ENCODE measurements around the gene WDFY2.

WDFY2 gene

GRCh38 chr13:51814071-51814470 is 229.8 kb downstream of the WDFY2 start:
- Histone ChIP-seq H3K4me2 (ENCODE audit: low read depth, low read length, poor library complexity, severe bottlenecking) (no peak overlapping the region), H3K4me3 (ENCODE audit: insufficient read depth, low read length, poor library complexity, severe bottlenecking) (no peak overlapping the region), H3K27me3 (ENCODE audit: low read length) (no peaks in the 10 kb centered on the region), H3K79me2 (ENCODE audit: insufficient read depth, low read length) (no peaks in the 10 kb centered on the region), H3K27ac (ENCODE audit: low read depth, low read length) (no peak overlapping the region), H3K9me2 (replicated peaks; ENCODE audit: insufficient read depth, low read length) (no peaks in the 10 kb centered on the region), H2AFZ (ENCODE audit: low read depth, low read length, severe bottlenecking) (no peak overlapping the region), H4K20me1 (ENCODE audit: low read depth, low read length) (no peaks in the 10 kb centered on the region), H3K9me3 (ENCODE audit: insufficient read depth, low read length) (no peaks in the 10 kb centered on the region), H3F3A (ENCODE audit: insufficient read depth) (no peaks in the 10 kb centered on the region), H3K36me3 (ENCODE audit: low read length) (no peaks in the 10 kb centered on the region), H3K9ac (ENCODE audit: low read length) (no peak overlapping the region)
- TF ChIP-seq EZH2phosphoT487 (conservative IDR thresholded peaks at IDR 0.05; ENCODE audit: low read length) = no peak
- TF ChIP-seq, protein P1, sequence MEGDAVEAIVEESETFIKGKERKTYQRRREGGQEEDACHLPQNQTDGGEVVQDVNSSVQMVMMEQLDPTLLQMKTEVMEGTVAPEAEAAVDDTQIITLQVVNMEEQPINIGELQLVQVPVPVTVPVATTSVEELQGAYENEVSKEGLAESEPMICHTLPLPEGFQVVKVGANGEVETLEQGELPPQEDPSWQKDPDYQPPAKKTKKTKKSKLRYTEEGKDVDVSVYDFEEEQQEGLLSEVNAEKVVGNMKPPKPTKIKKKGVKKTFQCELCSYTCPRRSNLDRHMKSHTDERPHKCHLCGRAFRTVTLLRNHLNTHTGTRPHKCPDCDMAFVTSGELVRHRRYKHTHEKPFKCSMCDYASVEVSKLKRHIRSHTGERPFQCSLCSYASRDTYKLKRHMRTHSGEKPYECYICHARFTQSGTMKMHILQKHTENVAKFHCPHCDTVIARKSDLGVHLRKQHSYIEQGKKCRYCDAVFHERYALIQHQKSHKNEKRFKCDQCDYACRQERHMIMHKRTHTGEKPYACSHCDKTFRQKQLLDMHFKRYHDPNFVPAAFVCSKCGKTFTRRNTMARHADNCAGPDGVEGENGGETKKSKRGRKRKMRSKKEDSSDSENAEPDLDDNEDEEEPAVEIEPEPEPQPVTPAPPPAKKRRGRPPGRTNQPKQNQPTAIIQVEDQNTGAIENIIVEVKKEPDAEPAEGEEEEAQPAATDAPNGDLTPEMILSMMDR (IDR thresholded peaks at IDR 0.05; ENCODE audit: insufficient read depth, low read length, poor library complexity, severe bottlenecking) = no peak

GRCh38 chr13:51814825-51815650 is 230.8 kb downstream of the WDFY2 start:
- Histone ChIP-seq H3K4me3 (ENCODE audit: insufficient read depth, low read length, poor library complexity, severe bottlenecking) (no peak overlapping the region), H3K9me2 (replicated peaks; ENCODE audit: insufficient read depth, low read length) (no peaks in the 10 kb centered on the region), H2AFZ (ENCODE audit: low read depth, low read length, severe bottlenecking) (peak overlapping the region; percentile 81), H3K9ac (ENCODE audit: low read length) (no peak overlapping the region), H4K20me1 (ENCODE audit: low read depth, low read length) (no peaks in the 10 kb centered on the region), H3K27ac (ENCODE audit: low read depth, low read length) (no peak overlapping the region), H3K27me3 (ENCODE audit: low read length) (no peaks in the 10 kb centered on the region), H3K4me2 (ENCODE audit: low read depth, low read length, poor library complexity, severe bottlenecking) (peak overlapping the region; percentile 35), H3F3A (ENCODE audit: insufficient read depth) (no peaks in the 10 kb centered on the region), H3K79me2 (ENCODE audit: insufficient read depth, low read length) (no peaks in the 10 kb centered on the region), H3K36me3 (ENCODE audit: low read length) (no peaks in the 10 kb centered on the region), H3K9me3 (ENCODE audit: insufficient read depth, low read length) (no peaks in the 10 kb centered on the region)
- TF ChIP-seq EZH2phosphoT487 (conservative IDR thresholded peaks at IDR 0.05; ENCODE audit: low read length) = no peak
- TF ChIP-seq, protein P1 (IDR thresholded peaks at IDR 0.05; ENCODE audit: insufficient read depth, low read length, poor library complexity, severe bottlenecking) = peak; percentile 64

- Histone ChIP-seq H3K4me3 (ENCODE audit: insufficient read depth, low read length, poor library complexity, severe bottlenecking) (no peak overlapping the region), H2AFZ (ENCODE audit: low read depth, low read length, severe bottlenecking) (no peak overlapping the region), H3K9ac (ENCODE audit: low read length) (no peak overlapping the region), H3K4me2 (ENCODE audit: low read depth, low read length, poor library complexity, severe bottlenecking) (no peak overlapping the region), H3K36me3 (ENCODE audit: low read length) (no peaks in the 10 kb centered on the region), H3F3A (ENCODE audit: insufficient read depth) (no peaks in the 10 kb centered on the region), H4K20me1 (ENCODE audit: low read depth, low read length) (no peaks in the 10 kb centered on the region), H3K9me3 (ENCODE audit: insufficient read depth, low read length) (no peaks in the 10 kb centered on the region), H3K27ac (ENCODE audit: low read depth, low read length) (no peak overlapping the region), H3K9me2 (replicated peaks; ENCODE audit: insufficient read depth, low read length) (no peaks in the 10 kb centered on the region), H3K79me2 (ENCODE audit: insufficient read depth, low read length) (no peaks in the 10 kb centered on the region), H3K27me3 (ENCODE audit: low read length) (no peaks in the 10 kb centered on the region)
- TF ChIP-seq, protein P1 (IDR thresholded peaks at IDR 0.05; ENCODE audit: insufficient read depth, low read length, poor library complexity, severe bottlenecking) = no peak
- no peak for TF ChIP-seq EZH2phosphoT487 (conservative IDR thresholded peaks at IDR 0.05; ENCODE audit: low read length)
These were observed 231.6 kb downstream of the WDFY2 start for GRCh38 chr13:51815848-51816247.
